Right ventricle myocardium inferior (tissue), 1 donor: ENCODE data around the gene KRAS. TPM values are rescaled to one million over a fixed set of nuclear protein-coding genes. Genes with fewer than 3 reads are reported as not detected.

ENCODE experiments used
- ATAC-seq: fragments of 200-7000 bp; cut with Tn5 transposase; one replicate; pipeline ENCODE4 v1.9.1; 2020; ENCODE audit warnings: mild to moderate bottlenecking, moderate library complexity
- DNase-seq: peaks from one replicate; pipeline ENCODE4 v3.0.0; 2021; ENCODE audit errors: missing footprints
- intact Hi-C: fragments of 100-400 bp; cut with DNase I; formaldehyde crosslinking; loops from one replicate; pipeline ENCODE4 v1.11.0; 2022
- total RNA-seq: library from RNA; stranded (reverse); fragmentation: NEBNext Ultra II Directional; extraction: Animal tissue kit (Norgen Biotek cat#: 25700); gene quantifications from one replicate; pipeline ENCODE4 v1.2.1, GENCODE V29; 2021
- donor health status: DM: no; HTN: yes; CAD: no; lungs with severe emphysema.

KRAS gene
- total RNA-seq, 1 donor from 2014 or later = 12.7 TPM

- DNase-seq (no peak), ATAC-seq (no peak)
- intact Hi-C loops = no loop called here
Observed at GRCh38 chr12:25207846-25208245, 42.9 kb downstream of the KRAS start.

GRCh38 chr12:25207411-25207810 is 43.3 kb downstream of the KRAS start:
- DNase-seq = no peak
- ATAC-seq = no peak
- intact Hi-C loops = no loop called here

- ATAC-seq = no peak
- intact Hi-C loops = no loop called here
- no peak for DNase-seq
Observed at GRCh38 chr12:25202137-25202536, 48.6 kb downstream of the KRAS start.

GRCh38 chr12:25200703-25201102 is 50.0 kb downstream of the KRAS start:
- intact Hi-C loops = no loop called here
- no peak for ATAC-seq
- no peak for DNase-seq

- intact Hi-C loops = no loop called here
- ATAC-seq (no peak), DNase-seq (no peak)
Observed at GRCh38 chr12:25197608-25198007, 53.1 kb downstream of the KRAS start.

GRCh38 chr12:25195056-25195971 is 55.4 kb downstream of the KRAS start, which contains the start of the genes DNAI7 and ETFRF1:
Gene DNAI7 (minus strand): TSS chr12:25195160. CDS start chr12:25195078, 82 bp downstream.
Gene ETFRF1 (plus strand): TSS chr12:25195237. CDS start chr12:25203957, 8,720 bp downstream.
- DNase-seq (peak; percentile 99), ATAC-seq (peak; percentile 99)
- intact Hi-C loops = loop anchor here (2.0 kb wide), 1 partner anchor 55 kb away; the partner anchor contains the start of gene KRAS

- intact Hi-C loops = loop anchor here (2.0 kb wide), 1 partner anchor 56 kb away; the partner anchor contains the start of gene KRAS
- DNase-seq (no peak), ATAC-seq (no peak)
Observed at GRCh38 chr12:25194722-25195055, 56.0 kb downstream of the KRAS start.

- ATAC-seq (no peak), DNase-seq (no peak)
- intact Hi-C loops = loop anchor here (2.0 kb wide), 1 partner anchor 57 kb away; the partner anchor contains the start of gene KRAS
Observed at GRCh38 chr12:25194214-25194613, 56.5 kb downstream of the KRAS start.

GRCh38 chr12:25190793-25191192 is 59.9 kb downstream of the KRAS start:
- no peak for DNase-seq
- intact Hi-C loops = no loop called here
- no peak for ATAC-seq

GRCh38 chr12:25189656-25190055 is 61.1 kb downstream of the KRAS start:
- ATAC-seq = no peak
- no peak for DNase-seq
- intact Hi-C loops = no loop called here

GRCh38 chr12:25187781-25188180 is 62.9 kb downstream of the KRAS start:
- ATAC-seq (no peak), DNase-seq (no peak)
- intact Hi-C loops = no loop called here

- no peak for ATAC-seq
- intact Hi-C loops = no loop called here
- DNase-seq = no peak
Observed at GRCh38 chr12:25186788-25187402, 63.8 kb downstream of the KRAS start.

- no peak for DNase-seq
- ATAC-seq = no peak
- intact Hi-C loops = no loop called here
Observed at GRCh38 chr12:25186038-25186787, 64.5 kb downstream of the KRAS start.

- DNase-seq (no peak), ATAC-seq (no peak)
- intact Hi-C loops = no loop called here
Observed at GRCh38 chr12:25184132-25184531, 66.6 kb downstream of the KRAS start.

GRCh38 chr12:25182765-25183164 is 68.0 kb downstream of the KRAS start:
- ATAC-seq (no peak), DNase-seq (no peak)
- intact Hi-C loops = no loop called here

GRCh38 chr12:25162866-25163265 is 87.9 kb downstream of the KRAS start:
- ATAC-seq (no peak), DNase-seq (no peak)
- intact Hi-C loops = no loop called here

- ATAC-seq (no peak), DNase-seq (no peak)
- intact Hi-C loops = no loop called here
Observed at GRCh38 chr12:25156061-25156460, 94.7 kb downstream of the KRAS start.

- DNase-seq (no peak), ATAC-seq (no peak)
- intact Hi-C loops = no loop called here
Observed at GRCh38 chr12:25155022-25155576, 95.6 kb downstream of the KRAS start.
